CD4-positive, alpha-beta T cell (primary cell): ENCODE data around the gene MACROD2. TPM values are rescaled to one million over a fixed set of nuclear protein-coding genes. Genes with fewer than 3 reads are reported as not detected.

Source experiments
- ATAC-seq: fragments of 200-7000 bp; cut with Tn5 transposase; one replicate; pipeline ENCODE4 v1.10.0; 2022; ENCODE audit warnings: mild to moderate bottlenecking; ENCODE audit not compliant: poor library complexity
- CTCF ChIA-PET: fragments of 350-600 bp; sonication (Branson Sonifier 250); formaldehyde crosslinking; loops from one replicate; lab custom pipeline; 2021; ENCODE audit warnings: antibody characterized with exemption, inconsistent platforms; lab: Charles Lee
- POLR2A ChIA-PET: fragments of 350-600 bp; sonication (Branson Sonifier 250); formaldehyde crosslinking; loops from one replicate; lab custom pipeline; 2021; ENCODE audit warnings: antibody characterized with exemption, inconsistent platforms; lab: Charles Lee
- DNase-seq, 14 experiments: peaks; one replicate each; pipeline ENCODE4 v3.0.0-alpha.2; 2013 to 2020; ENCODE audit warnings: mixed read lengths in 2 of 14
- H3K27ac ChIP-seq, 2 donors: one replicate each; pipeline versions ENCODE4 v1.5.1 to v1.7.0; 2013; ENCODE audit warnings: low read length in 2 of 2, low read depth in 1 of 2, mild to moderate bottlenecking in 1 of 2
- H3K27me3 ChIP-seq, 2 experiments: 1 replicate in 1 of 2; 2 replicates in 1 of 2; pipeline versions ENCODE4 v1.6.1 to v1.7.0; 2013; ENCODE audit warnings: low read length in 2 of 2, control low read depth in 1 of 2, mild to moderate bottlenecking in 1 of 2, moderate library complexity in 1 of 2; ENCODE audit not compliant: insufficient read depth in 2 of 2, control insufficient read depth in 1 of 2
- H3K36me3 ChIP-seq: one replicate; pipeline ENCODE4 v1.6.1; 2013; ENCODE audit warnings: low read length, control low read depth; ENCODE audit not compliant: insufficient read depth
- H3K4me1 ChIP-seq: one replicate; pipeline ENCODE4 v1.6.1; 2013; ENCODE audit warnings: low read length, control low read depth; ENCODE audit not compliant: insufficient read depth
- H3K4me3 ChIP-seq: one replicate; pipeline ENCODE4 v1.5.1; 2013; ENCODE audit warnings: mild to moderate bottlenecking, low read length, moderate library complexity
- H3K9me3 ChIP-seq, 2 experiments: 1 replicate in 1 of 2; 2 replicates in 1 of 2; pipeline versions ENCODE4 v1.6.1 to v1.7.0; 2013; ENCODE audit warnings: low read length in 2 of 2, mild to moderate bottlenecking in 2 of 2, control low read depth in 1 of 2, moderate library complexity in 1 of 2; ENCODE audit not compliant: control insufficient read depth in 1 of 2, insufficient read depth in 1 of 2
- H3K27ac Mint-ChIP-seq: one replicate; pipeline ENCODE4 v1.8.0; 2020; ENCODE audit warnings: mixed read lengths
- H3K27me3 Mint-ChIP-seq: one replicate; pipeline ENCODE4 v1.8.0; 2021; ENCODE audit warnings: mixed read lengths
- H3K36me3 Mint-ChIP-seq: one replicate; pipeline ENCODE4 v1.8.0; 2021; ENCODE audit warnings: low read depth, mixed read lengths
- H3K4me1 Mint-ChIP-seq: one replicate; pipeline ENCODE4 v1.8.0; 2021; ENCODE audit warnings: low read depth, mixed read lengths
- H3K4me3 Mint-ChIP-seq: one replicate; pipeline ENCODE4 v1.8.0; 2020; ENCODE audit warnings: mild to moderate bottlenecking, mixed read lengths
- H3K9me3 Mint-ChIP-seq: one replicate; pipeline ENCODE4 v1.8.0; 2020; ENCODE audit warnings: mixed read lengths
- CTCF ChIP-seq: fragments of 200-600 bp; IDR thresholded peaks from one replicate; pipeline ENCODE4 v1.8.0; 2022; ENCODE audit warnings: antibody characterized with exemption, mild to moderate bottlenecking
- intact Hi-C, 2 experiments: fragments of 100-400 bp; cut with DNase I in 1 of 2; cut with micrococcal nuclease in 1 of 2; formaldehyde crosslinking; loops; one replicate each; pipeline versions ENCODE4 v1.15.1 to v1.9.0; 2023 to 2025; cut with DNase I, micrococcal nuclease
- total RNA-seq, 174 experiments: library from RNA in 2 of 174; stranded (reverse) in 2 of 174; gene quantifications; one replicate each; pipeline ENCODE4 v1.2.3 and lab custom pipeline; 2021 to 2026

The MACROD2 gene
- total RNA-seq, 2 experiments from 2014 or later, result not detected

- H3K9me3 ChIP-seq, result no peaks in the 10 kb centered on the region
- DNase-seq, result no peak
- H3K4me3 ChIP-seq, result no peak overlapping the region
- no peaks in the 10 kb centered on the region for H3K36me3 ChIP-seq
- TF ChIP-seq CTCF, result no peak
- H3K27ac ChIP-seq, result no peak overlapping the region
- no peaks in the 10 kb centered on the region for H3K27me3 ChIP-seq
- intact Hi-C loops, result no loop called here
- no peaks in the 10 kb centered on the region for H3K36me3 Mint-ChIP-seq
- no peak overlapping the region for H3K27ac Mint-ChIP-seq
- CTCF ChIA-PET, result interaction anchor here (0.6 kb wide), 1 partner anchor 90 kb away, joined by 4 read pairs; no protein-coding TSS in a partner anchor
- no peaks in the 10 kb centered on the region for H3K4me1 Mint-ChIP-seq
- H3K4me3 Mint-ChIP-seq, result no peak overlapping the region
- POLR2A ChIA-PET, result no interaction called here
- H3K4me1 ChIP-seq, result no peaks in the 10 kb centered on the region
- peaks cover 3% of the 10 kb centered on the region for H3K9me3 Mint-ChIP-seq
- no peak for ATAC-seq
- no peaks in the 10 kb centered on the region for H3K27me3 Mint-ChIP-seq
Observed at GRCh38 chr20:16017656-16018055, 2022.3 kb downstream of the MACROD2 start.

- POLR2A ChIA-PET, result no interaction called here
Observed at GRCh38 chr20:16018881-16019280, 2023.6 kb downstream of the MACROD2 start.

GRCh38 chr20:16020971-16021370, 2025.7 kb downstream of the MACROD2 start:
- no peak for TF ChIP-seq CTCF
- no peak for DNase-seq
- no peaks in the 10 kb centered on the region for H3K36me3 Mint-ChIP-seq
- CTCF ChIA-PET, result no interaction called here
- Histone ChIP-seq H3K4me1 (no peaks in the 10 kb centered on the region), H3K4me3 (no peak overlapping the region), H3K27me3 (no peaks in the 10 kb centered on the region), H3K36me3 (no peaks in the 10 kb centered on the region), H3K9me3 (no peaks in the 10 kb centered on the region), H3K27ac (no peak overlapping the region)
- H3K4me3 Mint-ChIP-seq, result no peak overlapping the region
- peaks cover 8% of the 10 kb centered on the region for H3K4me1 Mint-ChIP-seq
- no peaks in the 10 kb centered on the region for H3K27me3 Mint-ChIP-seq
- H3K9me3 Mint-ChIP-seq, result no peaks in the 10 kb centered on the region
- no peak for ATAC-seq
- intact Hi-C loops, result no loop called here
- H3K27ac Mint-ChIP-seq, result no peak overlapping the region
- POLR2A ChIA-PET, result no interaction called here

More at GRCh38 chr20:16018881-16019280, 2023.6 kb downstream of the MACROD2 start:
- Histone ChIP-seq H3K36me3 (no peaks in the 10 kb centered on the region), H3K27me3 (no peaks in the 10 kb centered on the region), H3K9me3 (no peaks in the 10 kb centered on the region), H3K4me3 (no peak overlapping the region), H3K27ac (no peak overlapping the region), H3K4me1 (no peaks in the 10 kb centered on the region)
- no peaks in the 10 kb centered on the region for H3K4me1 Mint-ChIP-seq
- no peaks in the 10 kb centered on the region for H3K36me3 Mint-ChIP-seq
- DNase-seq (no peak), ATAC-seq (no peak)
- H3K27ac Mint-ChIP-seq, result no peak overlapping the region
- H3K27me3 Mint-ChIP-seq, result no peaks in the 10 kb centered on the region
- no peak overlapping the region for H3K4me3 Mint-ChIP-seq
- TF ChIP-seq CTCF, result no peak
- intact Hi-C loops, result no loop called here
- CTCF ChIA-PET, result no interaction called here
- peaks cover 3% of the 10 kb centered on the region for H3K9me3 Mint-ChIP-seq
